Left ventricle myocardium superior (tissue), 1 donor: ENCODE measurements around the gene HPCAL1. TPM values are rescaled to one million over a fixed set of nuclear protein-coding genes. Genes with fewer than 3 reads are reported as not detected.
"Not testable (repeated sequence)": the region's sequence is repeated elsewhere in the genome, so short reads cannot be mapped to it uniquely, and the experiment has no call there.

Experiments
- ATAC-seq: fragments of 200-7000 bp; cut with Tn5 transposase; one replicate; pipeline ENCODE4 v1.9.1; 2020; ENCODE audit warnings: mild to moderate bottlenecking, moderate library complexity
- DNase-seq: peaks from one replicate; pipeline ENCODE4 v3.0.0-alpha.2; 2020
- intact Hi-C: fragments of 100-400 bp; cut with micrococcal nuclease; formaldehyde crosslinking; loops from one replicate; pipeline ENCODE4 v1.11.0; 2022
- total RNA-seq: library from RNA; stranded (reverse); fragmentation: NEBNext Ultra II Directional; extraction: Animal tissue kit (Norgen Biotek cat#: 25700); gene quantifications from one replicate; pipeline ENCODE4 v1.2.1, GENCODE V29; 2021
- donor health status: DM: no; HTN: yes; CAD: no; lungs with severe emphysema.

The HPCAL1 gene
- total RNA-seq, 1 donor from 2014 or later, result 40.5 TPM

- DNase-seq, result no peak
- intact Hi-C loops, result no loop called here
- ATAC-seq, result no peak
These were observed 150.5 kb downstream of the HPCAL1 start for GRCh38 chr2:10452956-10453904.

GRCh38 chr2:10453905-10454298 is 151.2 kb downstream of the HPCAL1 start:
- ATAC-seq (peak; percentile 5), DNase-seq (no peak)
- intact Hi-C loops, result no loop called here

DNA sequence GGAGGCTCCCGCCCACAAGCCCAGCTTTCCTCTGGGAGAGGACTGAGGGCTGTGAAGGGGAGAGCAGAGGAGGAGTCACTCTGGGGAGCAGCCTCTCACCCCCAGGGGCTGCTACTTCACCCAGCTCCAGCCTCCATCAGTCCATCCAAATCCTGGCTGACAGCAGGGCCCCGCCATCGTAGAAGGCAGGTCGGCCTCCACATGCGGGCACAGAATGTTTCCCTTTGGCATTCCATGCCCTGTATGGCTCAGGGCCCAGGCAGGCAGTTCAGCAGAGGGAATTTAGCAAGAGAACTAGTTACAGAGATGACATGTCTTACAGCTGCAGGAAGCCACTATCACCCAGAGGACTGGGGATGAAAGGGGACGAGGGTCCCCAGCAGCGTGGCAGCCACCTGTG is 151.8 kb downstream of the HPCAL1 start:
- ATAC-seq (peak; percentile 80), DNase-seq (peak; percentile 69)
- intact Hi-C loops, result no loop called here

GRCh38 chr2:10457195-10457594 is 154.5 kb downstream of the HPCAL1 start:
- intact Hi-C loops, ATAC-seq, DNase-seq: not testable (repeated sequence)

DNA sequence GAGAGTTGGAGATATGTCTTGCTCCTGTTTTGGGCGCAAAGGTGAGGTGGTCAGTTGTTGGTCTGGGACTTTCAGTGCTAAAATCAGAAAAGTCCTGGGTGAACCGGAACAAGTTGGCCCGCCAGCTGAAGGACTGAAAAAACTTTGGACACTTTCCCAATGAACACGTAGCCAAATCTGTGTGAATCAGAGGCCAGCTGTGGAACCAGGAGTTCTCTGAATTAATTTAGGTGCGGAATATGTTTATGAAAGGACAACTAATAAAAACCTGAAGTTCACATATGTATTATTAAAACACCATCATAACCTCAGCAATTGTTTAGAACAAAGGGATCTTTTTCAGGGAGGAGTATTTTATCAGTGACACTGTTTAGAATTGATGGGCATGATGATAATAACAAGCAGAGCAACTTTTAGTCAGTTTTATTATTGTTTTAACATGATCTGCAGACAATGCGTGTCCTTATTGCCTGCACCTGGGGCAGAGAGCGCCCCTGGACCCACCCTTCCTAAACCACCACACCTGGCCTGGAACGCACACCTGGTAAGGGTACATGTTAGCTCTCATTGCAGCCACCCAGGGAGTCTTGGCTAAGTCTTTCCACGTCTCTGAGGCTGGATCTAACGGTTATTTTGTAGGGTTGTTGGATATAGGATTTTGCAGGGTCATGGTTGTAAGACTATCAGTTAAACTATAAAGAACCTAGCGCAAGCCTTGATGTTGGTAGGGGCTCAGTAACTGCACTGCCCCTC is 155.3 kb downstream of the HPCAL1 start:
- intact Hi-C loops, result no loop called here
- no peak for DNase-seq
- ATAC-seq, result no peak

- no peak for ATAC-seq
These were observed 157.7 kb downstream of the HPCAL1 start for GRCh38 chr2:10460366-10460796.

GRCh38 chr2:10462178-10463083 is 159.7 kb downstream of the HPCAL1 start:
- ATAC-seq (no peak), DNase-seq (no peak)
- intact Hi-C loops, result no loop called here

More at GRCh38 chr2:10460366-10460796, 157.7 kb downstream of the HPCAL1 start:
- no peak for DNase-seq
- intact Hi-C loops, result no loop called here

GRCh38 chr2:10465910-10466309 is 163.2 kb downstream of the HPCAL1 start:
- intact Hi-C loops, result no loop called here
- no peak for DNase-seq
- ATAC-seq, result no peak

GRCh38 chr2:10466801-10467200 is 164.1 kb downstream of the HPCAL1 start:
- intact Hi-C loops, result no loop called here
- DNase-seq (no peak), ATAC-seq (no peak)

GRCh38 chr2:10467401-10467800 is 164.7 kb downstream of the HPCAL1 start:
- intact Hi-C loops, result no loop called here
- DNase-seq (no peak), ATAC-seq (no peak)

DNA sequence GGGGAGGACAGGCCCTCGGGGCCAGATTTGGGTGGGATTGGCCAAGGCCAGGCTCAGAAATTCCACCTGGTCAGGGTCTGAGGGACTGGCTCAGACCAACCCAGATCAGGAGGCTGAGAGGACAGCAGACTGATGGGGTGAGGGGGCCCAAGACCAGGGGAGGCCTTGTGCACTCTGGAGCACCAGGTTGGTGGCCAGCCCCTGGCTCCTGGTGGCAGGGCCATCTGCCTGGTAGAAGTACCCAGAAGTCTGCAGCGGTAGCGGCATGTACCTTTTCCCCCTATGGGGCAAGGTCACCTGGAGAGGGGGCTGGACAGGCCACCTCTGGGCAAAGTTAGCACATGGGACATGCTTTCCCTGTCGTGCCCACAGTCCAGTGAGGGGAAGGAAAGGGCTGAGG is 166.6 kb downstream of the HPCAL1 start:
- DNase-seq (no peak), ATAC-seq (no peak)
- intact Hi-C loops, result no loop called here

DNA sequence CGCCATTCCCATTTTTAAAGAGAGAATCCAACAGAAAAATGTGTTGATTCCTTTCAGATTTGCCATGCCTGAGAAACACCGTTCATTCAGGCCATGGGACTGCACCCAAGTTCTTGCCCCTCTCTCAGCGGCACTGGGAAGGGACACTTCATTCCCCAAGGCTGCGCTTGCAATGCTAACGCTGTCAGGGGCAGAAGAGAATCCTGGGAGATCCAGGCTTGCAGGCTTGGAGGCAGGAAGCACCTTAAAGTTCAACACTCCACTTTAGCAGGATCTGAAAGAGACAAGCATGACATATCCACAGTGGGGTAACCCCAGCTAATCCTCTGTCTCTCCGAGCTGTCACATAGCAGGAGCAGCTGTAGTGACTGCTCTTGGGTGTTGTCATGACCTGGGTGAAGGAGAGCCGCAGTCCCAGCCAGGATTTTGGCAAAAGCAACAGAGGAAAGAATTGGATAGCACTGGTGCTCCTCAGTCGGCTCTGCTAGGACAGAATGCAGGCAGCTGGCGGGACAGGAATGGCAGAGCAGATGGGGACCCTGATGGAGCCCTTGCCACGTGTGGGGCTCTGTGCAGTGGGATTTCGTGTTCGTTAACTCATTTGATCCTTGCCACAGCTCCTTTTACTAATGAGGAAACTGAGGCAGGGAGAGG is 167.4 kb downstream of the HPCAL1 start:
- no peak for DNase-seq
- intact Hi-C loops, result no loop called here
- ATAC-seq, result no peak

GRCh38 chr2:10471046-10471571 is 168.4 kb downstream of the HPCAL1 start:
- no peak for DNase-seq

GRCh38 chr2:10471955-10472354 is 169.3 kb downstream of the HPCAL1 start:
- ATAC-seq, result no peak
- intact Hi-C loops, result no loop called here

More at GRCh38 chr2:10471046-10471571, 168.4 kb downstream of the HPCAL1 start:
- intact Hi-C loops, result no loop called here
- no peak for ATAC-seq

GRCh38 chr2:10473121-10473756 is 170.5 kb downstream of the HPCAL1 start:
- intact Hi-C loops, result no loop called here
- DNase-seq (no peak), ATAC-seq (no peak)

More at GRCh38 chr2:10471955-10472354, 169.3 kb downstream of the HPCAL1 start:
- no peak for DNase-seq

DNA sequence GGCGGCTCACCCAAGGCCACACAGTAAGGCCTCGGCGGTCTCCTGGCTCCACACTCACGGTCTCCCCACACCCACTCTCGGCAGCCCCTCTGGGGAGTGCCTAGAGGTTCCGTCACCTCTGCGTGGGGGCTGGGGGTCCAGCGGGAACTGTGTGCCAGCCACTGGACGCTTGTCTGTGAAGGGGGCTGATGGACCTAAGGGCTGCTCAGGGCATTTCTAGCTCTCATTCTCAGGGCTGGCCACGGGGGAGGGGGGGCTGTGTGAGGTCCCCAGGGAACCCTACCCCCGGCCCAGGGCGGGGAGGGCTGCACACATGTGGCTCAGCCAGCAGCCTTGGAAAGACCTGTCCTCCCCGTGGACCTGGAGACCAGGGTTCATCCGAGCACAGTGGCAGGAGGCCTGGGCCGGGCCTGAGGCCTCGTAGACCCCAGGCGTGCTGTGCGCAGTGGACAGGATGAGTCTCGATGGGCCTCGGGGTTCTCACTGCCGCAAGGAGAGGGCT is 172.6 kb downstream of the HPCAL1 start:
- DNase-seq, result no peak
- intact Hi-C loops, result no loop called here
- no peak for ATAC-seq

- intact Hi-C loops, result no loop called here
- no peak for DNase-seq
- no peak for ATAC-seq
These were observed 173.3 kb downstream of the HPCAL1 start for GRCh38 chr2:10475811-10476660.
